GM23338 (cell line): Measurements from ENCODE around the gene NHEJ1. TPM values are rescaled to one million over a fixed set of nuclear protein-coding genes. Genes with fewer than 3 reads are reported as not detected.
A peak's percentile ranks its signal among the peaks of the same experiment; 100 is the strongest.

Experiments
- ATAC-seq: fragments of 200-7000 bp; cut with Tn5 transposase; 3 replicates; pipeline ENCODE4 v1.9.1; 2020
- DNase-seq: peaks from one replicate; pipeline ENCODE4 v3.0.0-alpha.2; 2015; ENCODE audit warnings: low spot score
- H2AFZ ChIP-seq: fragments of 200-600 bp; sonication (generic); 2 replicates; pipeline ENCODE4 v1.8.0; 2016; ENCODE audit warnings: antibody characterized with exemption, mild to moderate bottlenecking, moderate library complexity
- H3F3A ChIP-seq: fragments of 200-600 bp; sonication (generic); replicated peaks from 2 replicates; pipeline ENCODE4 v1.8.0; 2017; ENCODE audit warnings: antibody characterized with exemption, mixed run types, low read depth
- H3K27ac ChIP-seq: fragments of 200-600 bp; sonication (generic); 2 replicates; pipeline ENCODE4 v1.6.1; 2016; ENCODE audit warnings: low read depth
- H3K27me3 ChIP-seq: fragments of 200-600 bp; sonication (generic); 2 replicates; pipeline ENCODE4 v1.8.0; 2016; ENCODE audit warnings: mild to moderate bottlenecking, mixed run types, moderate library complexity; ENCODE audit not compliant: insufficient read depth
- H3K36me3 ChIP-seq: fragments of 200-600 bp; sonication (generic); 2 replicates; pipeline ENCODE4 v1.8.0; 2016; ENCODE audit warnings: mild to moderate bottlenecking; ENCODE audit not compliant: insufficient read depth
- H3K4me1 ChIP-seq: fragments of 200-600 bp; sonication (generic); 2 replicates; pipeline ENCODE4 v1.8.0; 2016; ENCODE audit warnings: mild to moderate bottlenecking, moderate library complexity; ENCODE audit not compliant: insufficient read depth
- H3K4me2 ChIP-seq: fragments of 200-600 bp; sonication (generic); 2 replicates; pipeline ENCODE4 v1.7.1; 2017; ENCODE audit warnings: mixed run types
- H3K4me3 ChIP-seq: fragments of 200-600 bp; sonication (generic); 2 replicates; pipeline ENCODE4 v1.6.1; 2016; ENCODE audit warnings: mixed run types
- H3K79me2 ChIP-seq: fragments of 200-600 bp; sonication (generic); replicated peaks from 2 replicates; pipeline ENCODE4 v1.8.0; 2017; ENCODE audit warnings: mild to moderate bottlenecking; ENCODE audit not compliant: insufficient read depth
- H3K9me2 ChIP-seq: fragments of 200-600 bp; sonication (generic); 2 replicates; pipeline ENCODE4 v1.8.0; 2017; ENCODE audit not compliant: insufficient read depth
- H4K20me1 ChIP-seq: fragments of 200-600 bp; sonication (generic); replicated peaks from 2 replicates; pipeline ENCODE4 v1.8.0; 2017; ENCODE audit warnings: mild to moderate bottlenecking; ENCODE audit not compliant: insufficient read depth
- H3K27ac Mint-ChIP-seq: 2 replicates; pipeline ENCODE4 v1.8.0; 2020; ENCODE audit warnings: inconsistent platforms, mild to moderate bottlenecking, moderate library complexity, mixed read lengths
- H3K27me3 Mint-ChIP-seq: 3 replicates; pipeline ENCODE4 v1.8.0; 2022; ENCODE audit warnings: low read depth, mild to moderate bottlenecking, moderate library complexity, mixed read lengths, inconsistent platforms; ENCODE audit not compliant: insufficient read depth, poor library complexity
- H3K36me3 Mint-ChIP-seq: 3 replicates; pipeline ENCODE4 v1.8.0; 2021; ENCODE audit warnings: low read depth, mild to moderate bottlenecking, inconsistent platforms, moderate library complexity, mixed read lengths
- H3K4me1 Mint-ChIP-seq: 3 replicates; pipeline ENCODE4 v1.8.0; 2020; ENCODE audit warnings: mild to moderate bottlenecking, inconsistent platforms, mixed read lengths
- H3K4me3 Mint-ChIP-seq: 3 replicates; pipeline ENCODE4 v1.8.0; 2021; ENCODE audit warnings: moderate library complexity, mild to moderate bottlenecking, inconsistent platforms, mixed read lengths
- H3K9me3 Mint-ChIP-seq: 3 replicates; pipeline ENCODE4 v1.8.0; 2020; ENCODE audit warnings: moderate library complexity, mild to moderate bottlenecking, inconsistent platforms, mixed read lengths
- CTCF ChIP-seq, 2 experiments: fragments of 200-600 bp in 1 of 2; sonication (generic) in 1 of 2; conservative IDR thresholded peaks; 2 replicates each; pipeline versions ENCODE4 v1.5.1 to v1.6.1; 2016 to 2017; ENCODE audit warnings: antibody characterized with exemption in 2 of 2, low read depth in 2 of 2, mild to moderate bottlenecking in 2 of 2, moderate library complexity in 1 of 2
- EZH2 ChIP-seq: fragments of 200-600 bp; sonication (generic); IDR thresholded peaks from one replicate; pipeline ENCODE4 v1.8.0; 2017; ENCODE audit warnings: antibody characterized with exemption, mild to moderate bottlenecking, low read depth; ENCODE audit not compliant: unreplicated experiment
- EZH2phosphoT487 ChIP-seq: fragments of 200-600 bp; sonication (generic); IDR thresholded peaks from one replicate; pipeline ENCODE4 v1.8.1; 2018; ENCODE audit warnings: antibody characterized with exemption; ENCODE audit not compliant: unreplicated experiment
- NANOG ChIP-seq: IDR thresholded peaks from 2 replicates; pipeline ENCODE4 v1.6.1; 2016; ENCODE audit warnings: antibody characterized with exemption, borderline replicate concordance
- POLR2AphosphoS5 ChIP-seq: IDR thresholded peaks from 2 replicates; pipeline ENCODE4 v1.6.1; 2016; ENCODE audit warnings: antibody characterized with exemption, low read depth
- polyA plus RNA-seq: library from polyadenylated mRNA; unstranded; fragments of >200 nt; fragmentation: Nextera tagmentation; extraction: Ambion mirVana; gene quantifications from 2 replicates; pipeline ENCODE4 v1.2.1, GENCODE V29; 2016
- total RNA-seq: library from RNA; depleted of rRNA; stranded (reverse); fragments of >200 nt; shearing (Covaris generic); gene quantifications from 2 replicates; pipeline ENCODE4 v1.2.3, GENCODE V29; 2014

NHEJ1 gene
- total and polyA plus RNA-seq, 2 experiments from 2014 or later = 19.6 to 30.6 TPM

GRCh38 chr2:219059725-219060682, 100.6 kb downstream of the NHEJ1 start:
- H3K79me2 ChIP-seq = no peaks in the 10 kb centered on the region
- peaks cover 35% of the 10 kb centered on the region for H3K4me1 ChIP-seq
- Mint-ChIP-seq H3K27ac (no peak overlapping the region), H3K36me3 (no peaks in the 10 kb centered on the region; the same call in 2 of the 3 replicates), H3K4me3 (peak overlapping the region; percentile 60), H3K4me1 (peaks cover 22% of the 10 kb centered on the region), H3K9me3 (no peaks in the 10 kb centered on the region), H3K27me3 (peaks cover 80% of the 10 kb centered on the region)
- H3K27ac ChIP-seq = no peak overlapping the region
- no peak overlapping the region for H2AFZ ChIP-seq
- H3K4me3 ChIP-seq = peak overlapping the region; percentile 51; the same call in 1 of the 2 replicates
- ATAC-seq = peak; percentile 1; the same call in 1 of the 3 replicates
- H3K27me3 ChIP-seq = peaks cover 95% of the 10 kb centered on the region
- DNase-seq = peak; percentile 54
- TF ChIP-seq NANOG = no peak
- TF ChIP-seq EZH2 = peak; percentile 95
- no peak for TF ChIP-seq POLR2AphosphoS5
- TF ChIP-seq CTCF (conservative IDR thresholded peaks at IDR 0.05; ENCODE audit: low read depth in 2 of 2) = 0 out of 4 replicates have a peak, but pooled peaks of 1 of the 2 experiments have one; percentile 4
- TF ChIP-seq EZH2phosphoT487 = peak; percentile 83
- H3F3A ChIP-seq = no peaks in the 10 kb centered on the region
- no peaks in the 10 kb centered on the region for H3K9me2 ChIP-seq
- H3K4me2 ChIP-seq = peak overlapping the region; percentile 73
- H3K36me3 ChIP-seq = no peaks in the 10 kb centered on the region
- peaks cover 16% of the 10 kb centered on the region for H4K20me1 ChIP-seq

- peaks cover 89% of the 10 kb centered on the region for H3K27me3 ChIP-seq
- H3F3A ChIP-seq = no peaks in the 10 kb centered on the region
- peak overlapping the region; percentile 48 for H3K4me3 Mint-ChIP-seq
- peaks cover 84% of the 10 kb centered on the region for H3K27me3 Mint-ChIP-seq
- ATAC-seq = no peak; the same call in 2 of the 3 replicates
- H3K4me1 Mint-ChIP-seq = peaks cover 22% of the 10 kb centered on the region
- peak; percentile 24 for DNase-seq
- H3K4me1 ChIP-seq = peaks cover 35% of the 10 kb centered on the region
- peaks cover 16% of the 10 kb centered on the region for H4K20me1 ChIP-seq
- no peak overlapping the region for H3K27ac Mint-ChIP-seq
- peak overlapping the region; percentile 51; the same call in 1 of the 2 replicates for H3K4me3 ChIP-seq
- no peak overlapping the region for H2AFZ ChIP-seq
- peak overlapping the region; percentile 73; the same call in 1 of the 2 replicates for H3K4me2 ChIP-seq
- H3K79me2 ChIP-seq = no peaks in the 10 kb centered on the region
- no peak overlapping the region for H3K27ac ChIP-seq
- H3K9me2 ChIP-seq = no peaks in the 10 kb centered on the region
- no peaks in the 10 kb centered on the region for H3K9me3 Mint-ChIP-seq
- TF ChIP-seq NANOG = no peak
- no peaks in the 10 kb centered on the region for H3K36me3 ChIP-seq
- H3K36me3 Mint-ChIP-seq = no peaks in the 10 kb centered on the region; the same call in 2 of the 3 replicates
These were observed 101.3 kb downstream of the NHEJ1 start for GRCh38 chr2:219059375-219059724.
